H1 (cell line): ENCODE data around the gene BRICD5. TPM values are rescaled to one million over a fixed set of nuclear protein-coding genes. Genes with fewer than 3 reads are reported as not detected.

ENCODE experiments used
- CHD7 ChIP-seq: fragments of 300-600 bp; sonication (generic); IDR thresholded peaks from 2 replicates; pipeline ENCODE4 v1.7.1; 2012; ENCODE audit warnings: low read length, moderate library complexity, mild to moderate bottlenecking, inconsistent platforms; ENCODE audit not compliant: insufficient replicate concordance
- polyA plus RNA-seq, 7 experiments: library from polyadenylated mRNA; depleted of rRNA in 3 of 7; stranded (reverse) in 5 of 7; unstranded in 2 of 7; fragments of >200 nt in 5 of 7; fragments of 200-250 nt in 2 of 7; gene quantifications; 1 replicate in 5 of 7; 2 replicates in 1 of 7; 4 replicates in 1 of 7; pipeline versions ENCODE4 v1.2.1 to v1.2.3, GENCODE V29; 2011 to 2013; ENCODE audit warnings: missing spikeins in 2 of 7, mixed read lengths in 2 of 7
- total RNA-seq: library from RNA; stranded (reverse); fragmentation: NEBNext Ultra II Directional; extraction: Animal tissue kit (Norgen Biotek cat#: 25700); gene quantifications from 2 replicates; pipeline ENCODE4 v1.2.1, GENCODE V29; 2021

Gene BRICD5
- total and polyA plus RNA-seq, 2 of the 8 experiments (the other 6 are each of a cell fraction or from before 2014, with no cell fraction given), result 8.5 to 14.2 TPM

- no peak for TF ChIP-seq CHD7
These were observed 49.6 kb downstream of the BRICD5 start (continued) for GRCh38 chr16:2160915-2161551.
